Mesendoderm (in vitro differentiated cells): ENCODE measurements around the gene ACTRT2.

Experiments used
- DNase-seq: peaks from one replicate; pipeline ENCODE4 v3.0.0; 2013
- H2AK5ac ChIP-seq: 2 replicates; pipeline ENCODE4 v1.6.1; 2013; ENCODE audit warnings: low read length, inconsistent platforms
- H2BK120ac ChIP-seq: 2 replicates; pipeline ENCODE4 v1.6.1; 2013; ENCODE audit warnings: low read depth, mild to moderate bottlenecking, low read length, moderate library complexity, mixed read lengths
- H2BK15ac ChIP-seq: replicated peaks from 2 replicates; pipeline ENCODE4 v1.6.1; 2013; ENCODE audit warnings: low read depth, mild to moderate bottlenecking, moderate library complexity
- H2BK5ac ChIP-seq: 2 replicates; pipeline ENCODE4 v1.6.1; 2013; ENCODE audit warnings: low read length, inconsistent platforms
- H3K18ac ChIP-seq: 2 replicates; pipeline ENCODE4 v1.6.1; 2013; ENCODE audit warnings: mild to moderate bottlenecking, low read length, mixed read lengths
- H3K23ac ChIP-seq: one replicate; pipeline ENCODE4 v1.6.1; 2013; ENCODE audit warnings: low read length
- H3K27ac ChIP-seq: 2 replicates; pipeline ENCODE4 v1.5.1; 2013; ENCODE audit warnings: low read depth, mild to moderate bottlenecking, inconsistent platforms, low read length, moderate library complexity
- H3K27me3 ChIP-seq: 2 replicates; pipeline ENCODE4 v1.6.1; 2013; ENCODE audit warnings: low read length, control low read depth, mild to moderate bottlenecking, inconsistent platforms; ENCODE audit not compliant: insufficient read depth, poor library complexity
- H3K36me3 ChIP-seq: 2 replicates; pipeline ENCODE4 v1.6.1; 2013; ENCODE audit warnings: low read length, inconsistent platforms; ENCODE audit not compliant: control insufficient read depth, insufficient read depth
- H3K4ac ChIP-seq: one replicate; pipeline ENCODE4 v1.6.1; 2013; ENCODE audit warnings: low read depth, mild to moderate bottlenecking, low read length, moderate library complexity
- H3K4me1 ChIP-seq: 2 replicates; pipeline ENCODE4 v1.6.1; 2013; ENCODE audit warnings: low read depth, low read length, inconsistent platforms; ENCODE audit not compliant: control insufficient read depth
- H3K4me2 ChIP-seq: 2 replicates; pipeline ENCODE4 v1.6.1; 2013; ENCODE audit warnings: low read length
- H3K4me3 ChIP-seq: 2 replicates; pipeline ENCODE4 v1.5.1; 2013; ENCODE audit warnings: mild to moderate bottlenecking, low read length
- H3K56ac ChIP-seq: one replicate; pipeline ENCODE4 v1.6.1; 2013; ENCODE audit warnings: low read length
- H3K79me1 ChIP-seq: 2 replicates; pipeline ENCODE4 v1.6.1; 2013; ENCODE audit warnings: low read length, inconsistent platforms
- H3K79me2 ChIP-seq: 2 replicates; pipeline ENCODE4 v1.6.1; 2013; ENCODE audit warnings: mild to moderate bottlenecking, low read length; ENCODE audit not compliant: control insufficient read depth, insufficient read depth
- H3K9ac ChIP-seq: 2 replicates; pipeline ENCODE4 v1.6.1; 2013; ENCODE audit warnings: low read length, inconsistent platforms
- H4K5ac ChIP-seq: one replicate; pipeline ENCODE4 v1.6.1; 2013; ENCODE audit warnings: low read length
- H4K8ac ChIP-seq: one replicate; pipeline ENCODE4 v1.6.1; 2013; ENCODE audit warnings: low read depth, mild to moderate bottlenecking, control low read depth, low read length, moderate library complexity
- WGBS: extraction: QIAGEN DNeasy Blood & Tissue Kit; methylation state at CpG from one replicate; pipeline ENCODE4 v1.1.7; 2013; ENCODE audit warnings: low lambda C conversion rate, missing lambda C conversion rate; ENCODE audit not compliant: insufficient coverage; ENCODE audit errors: extremely low coverage; 5-methylcytosine and 5-hydroxymethylcytosine counted together

Gene ACTRT2

GRCh38 chr1:3003039-3003940 is 18.0 kb upstream of the ACTRT2 start:
- no peak overlapping the region for H3K23ac ChIP-seq
- DNase-seq, result no peak
- H3K27me3 ChIP-seq, result no peaks in the 10 kb centered on the region
- no peak overlapping the region for H4K8ac ChIP-seq
- no peak overlapping the region for H3K4me3 ChIP-seq
- H2AK5ac ChIP-seq, result no peak overlapping the region
- H3K56ac ChIP-seq, result no peak overlapping the region
- H2BK5ac ChIP-seq, result no peak overlapping the region
- no peaks in the 10 kb centered on the region for H3K79me1 ChIP-seq
- no peaks in the 10 kb centered on the region for H3K36me3 ChIP-seq
- H3K9ac ChIP-seq, result no peak overlapping the region
- H3K18ac ChIP-seq, result no peak overlapping the region
- no peak overlapping the region for H3K27ac ChIP-seq
- H3K4me1 ChIP-seq, result no peaks in the 10 kb centered on the region
- no peak overlapping the region for H3K4ac ChIP-seq
- no peak overlapping the region for H4K5ac ChIP-seq
- H2BK15ac ChIP-seq, result no peak overlapping the region
- no peaks in the 10 kb centered on the region for H3K79me2 ChIP-seq
- no peak overlapping the region for H3K4me2 ChIP-seq
- H2BK120ac ChIP-seq, result no peak overlapping the region
- no CpG with 5 or more reads among the region's 32 CpGs for WGBS

- WGBS, result no CpG with 5 or more reads among the region's 10 CpGs
- Histone ChIP-seq H3K79me1 (no peaks in the 10 kb centered on the region), H3K4me1 (no peaks in the 10 kb centered on the region)
These were observed 17.4 kb upstream of the ACTRT2 start for GRCh38 chr1:3003941-3004270.

DNA sequence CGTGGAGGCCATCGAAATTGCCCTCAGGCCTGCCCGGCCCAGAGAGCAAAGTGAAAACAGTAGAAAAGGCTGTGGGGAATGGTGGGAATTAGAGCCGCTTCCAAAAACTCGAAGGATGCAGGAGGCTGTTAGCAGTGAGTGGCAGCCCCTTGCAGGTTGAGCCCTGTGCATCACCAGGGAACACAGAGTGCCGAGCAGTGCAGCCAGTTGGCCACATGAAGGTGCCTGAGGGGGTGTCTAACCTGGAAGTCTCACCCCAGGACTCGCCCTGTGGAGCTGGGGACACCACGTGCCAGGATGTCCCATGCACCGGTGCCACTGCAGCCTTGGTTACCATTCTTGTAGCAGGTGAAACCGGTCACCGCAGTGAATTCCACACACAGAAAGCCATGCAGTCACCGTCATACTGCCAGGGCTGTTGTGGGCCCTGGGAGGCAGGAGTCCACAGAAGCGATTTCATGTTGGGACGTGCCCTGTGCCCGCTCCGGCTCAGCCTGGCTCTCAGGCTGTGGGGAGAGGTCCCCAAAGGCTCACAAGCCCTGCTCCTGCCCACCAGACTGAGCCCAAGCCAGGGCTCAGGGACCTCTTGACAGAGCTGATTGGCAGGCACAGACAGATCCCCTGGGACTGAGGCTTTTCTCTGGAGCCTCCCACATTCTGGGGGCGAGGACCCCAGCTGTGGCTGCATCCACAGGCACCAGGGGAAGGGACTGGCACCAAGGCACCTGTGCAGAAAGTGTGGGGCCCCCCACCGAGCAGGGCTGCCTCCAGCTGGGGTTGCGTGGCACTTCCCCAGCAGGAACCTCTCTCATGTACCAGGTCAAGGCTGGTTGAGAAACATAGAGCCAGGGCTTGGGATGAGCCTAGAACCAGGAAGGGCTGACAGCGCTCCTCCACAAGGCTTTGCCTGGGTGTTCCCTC is 16.7 kb upstream of the ACTRT2 start:
- Histone ChIP-seq H3K4me1 (no peaks in the 10 kb centered on the region), H3K27me3 (no peaks in the 10 kb centered on the region), H3K18ac (no peak overlapping the region), H2BK5ac (no peak overlapping the region), H3K4ac (no peak overlapping the region), H2BK15ac (no peak overlapping the region), H3K9ac (no peak overlapping the region), H3K23ac (no peak overlapping the region), H3K36me3 (no peaks in the 10 kb centered on the region), H2BK120ac (no peak overlapping the region), H3K27ac (no peak overlapping the region), H3K4me2 (no peak overlapping the region), H3K79me1 (no peaks in the 10 kb centered on the region), H3K79me2 (no peaks in the 10 kb centered on the region), H4K8ac (no peak overlapping the region), H2AK5ac (no peak overlapping the region), H3K56ac (no peak overlapping the region), H3K4me3 (no peak overlapping the region), H4K5ac (no peak overlapping the region)
- no peak for DNase-seq
- no CpG with 5 or more reads among the region's 20 CpGs for WGBS

More at GRCh38 chr1:3003941-3004270, 17.4 kb upstream of the ACTRT2 start:
- H3K56ac ChIP-seq, result no peak overlapping the region
- no peak overlapping the region for H3K4me3 ChIP-seq
- no peak overlapping the region for H3K9ac ChIP-seq
- H3K4me2 ChIP-seq, result no peak overlapping the region
- DNase-seq, result no peak
- no peaks in the 10 kb centered on the region for H3K27me3 ChIP-seq
- no peak overlapping the region for H3K4ac ChIP-seq
- H3K36me3 ChIP-seq, result no peaks in the 10 kb centered on the region
- no peak overlapping the region for H4K8ac ChIP-seq
- H4K5ac ChIP-seq, result no peak overlapping the region
- H3K18ac ChIP-seq, result no peak overlapping the region
- no peak overlapping the region for H2BK15ac ChIP-seq
- H3K23ac ChIP-seq, result no peak overlapping the region
- H2AK5ac ChIP-seq, result no peak overlapping the region
- H3K79me2 ChIP-seq, result no peaks in the 10 kb centered on the region
- H3K27ac ChIP-seq, result no peak overlapping the region
- H2BK5ac ChIP-seq, result no peak overlapping the region
- H2BK120ac ChIP-seq, result no peak overlapping the region

DNA sequence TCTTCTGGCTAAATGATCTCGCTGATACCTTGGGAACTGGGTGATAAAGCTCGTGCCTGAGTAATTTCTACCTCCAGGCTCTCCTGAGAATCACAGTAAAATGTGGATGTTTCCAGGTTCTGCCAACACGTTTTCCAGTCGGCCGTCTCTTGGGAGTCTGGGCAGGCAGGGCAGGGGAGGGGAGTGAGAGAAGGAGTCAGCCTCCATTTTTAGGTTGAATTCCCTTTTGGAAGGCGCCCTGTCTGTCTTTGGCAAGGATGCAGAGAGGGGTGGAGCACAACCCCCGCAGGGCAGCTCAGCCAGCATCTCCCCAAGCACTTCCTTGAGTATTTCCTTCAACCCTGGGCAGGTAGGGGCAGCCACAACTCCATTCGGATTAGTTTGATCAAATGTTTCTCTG is 15.5 kb upstream of the ACTRT2 start:
- H3K18ac ChIP-seq, result no peak overlapping the region
- H3K4me1 ChIP-seq, result no peaks in the 10 kb centered on the region
- no peak for DNase-seq
- H3K27ac ChIP-seq, result no peak overlapping the region
- no peak overlapping the region for H3K9ac ChIP-seq
- no peak overlapping the region for H3K4me2 ChIP-seq
- H3K23ac ChIP-seq, result no peak overlapping the region
- H2BK5ac ChIP-seq, result no peak overlapping the region
- no peaks in the 10 kb centered on the region for H3K36me3 ChIP-seq
- no peak overlapping the region for H2AK5ac ChIP-seq
- H3K56ac ChIP-seq, result no peak overlapping the region
- no peaks in the 10 kb centered on the region for H3K27me3 ChIP-seq
- no peak overlapping the region for H2BK15ac ChIP-seq
- no peaks in the 10 kb centered on the region for H3K79me2 ChIP-seq
- H4K5ac ChIP-seq, result no peak overlapping the region
- H2BK120ac ChIP-seq, result no peak overlapping the region
- no peak overlapping the region for H3K4ac ChIP-seq
- no CpG with 5 or more reads among the region's 8 CpGs for WGBS
- no peak overlapping the region for H4K8ac ChIP-seq
- H3K79me1 ChIP-seq, result no peaks in the 10 kb centered on the region
- no peak overlapping the region for H3K4me3 ChIP-seq

DNA sequence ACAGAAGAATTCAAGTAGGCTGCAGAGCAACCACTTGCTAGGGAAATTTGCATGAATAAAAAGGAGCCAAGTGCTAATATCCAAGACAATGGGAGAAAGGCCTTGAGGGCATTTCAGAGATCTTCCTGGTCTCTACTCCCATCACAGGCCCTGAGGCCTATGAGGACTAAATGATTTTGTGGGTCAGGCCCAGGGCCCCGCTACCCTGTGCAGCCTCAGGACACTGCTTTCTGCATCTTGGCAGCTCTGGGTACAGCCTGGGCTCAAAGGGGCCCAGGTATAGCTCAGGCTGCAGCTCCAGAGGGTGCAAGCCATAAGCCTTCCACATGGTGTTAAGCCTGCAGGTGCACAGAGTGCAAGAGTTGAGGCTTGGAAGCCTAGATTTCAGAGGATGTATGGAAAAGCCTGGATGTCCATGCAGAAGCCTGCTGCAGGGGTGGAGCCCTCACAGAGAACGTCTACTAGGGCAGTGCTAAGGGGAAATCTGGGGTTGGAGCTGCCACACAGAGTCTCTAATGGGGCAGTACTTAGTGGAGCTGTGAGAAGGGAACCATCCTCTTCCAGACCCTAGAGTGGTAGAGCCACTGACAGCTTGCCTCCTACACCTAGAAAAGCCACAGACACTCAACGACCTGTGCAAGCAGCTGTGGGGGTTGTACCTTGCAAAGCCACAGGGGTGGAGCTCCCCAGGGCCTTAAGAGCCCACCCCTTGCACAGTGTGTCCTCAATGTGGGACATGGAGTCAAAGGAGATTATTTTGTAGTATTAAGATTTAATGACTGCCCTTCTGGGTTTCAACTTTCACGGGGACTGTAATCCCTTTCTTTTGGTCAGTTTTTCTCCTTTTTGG is 13.7 kb upstream of the ACTRT2 start:
- Histone ChIP-seq H3K27me3 (no peaks in the 10 kb centered on the region), H2BK120ac (no peak overlapping the region), H3K18ac (no peak overlapping the region), H3K9ac (no peak overlapping the region), H4K8ac (no peak overlapping the region), H3K79me2 (no peaks in the 10 kb centered on the region), H2BK5ac (no peak overlapping the region), H2AK5ac (no peak overlapping the region), H3K79me1 (no peaks in the 10 kb centered on the region), H3K27ac (no peak overlapping the region), H3K4me2 (no peak overlapping the region), H3K56ac (no peak overlapping the region), H3K4me3 (no peak overlapping the region), H3K36me3 (no peaks in the 10 kb centered on the region), H3K23ac (no peak overlapping the region), H3K4ac (no peak overlapping the region), H4K5ac (no peak overlapping the region), H3K4me1 (no peaks in the 10 kb centered on the region), H2BK15ac (no peak overlapping the region)
- WGBS, result no CpG with 5 or more reads among the region's 4 CpGs
- no peak for DNase-seq
